ENCODE results near the gene CFAP61. TPM values are rescaled to one million over a fixed set of nuclear protein-coding genes. Genes with fewer than 3 reads are reported as not detected.

CFAP61 gene
- total and polyA plus RNA-seq, 2 experiments from 2014 or later = 0.21 TPM; not detected in 1

GRCh38 chr20:20184149-20184548, 131.8 kb downstream of the CFAP61 start:
- peaks cover 8% of the 10 kb centered on the region for H3K9me3 Mint-ChIP-seq
- ATAC-seq (no peak; the same call in 2 of the 3 replicates), DNase-seq (ENCODE audit: low spot score) (peak; percentile 41)
- H4K20me1 ChIP-seq (replicated peaks; ENCODE audit: insufficient read depth) = no peaks in the 10 kb centered on the region
- peaks cover 2% of the 10 kb centered on the region for H3K27me3 Mint-ChIP-seq (ENCODE audit: insufficient read depth, low read depth, poor library complexity)
- peaks cover 3% of the 10 kb centered on the region; the same call in 1 of the 2 replicates for H3K4me1 ChIP-seq (ENCODE audit: insufficient read depth)
- H3K4me1 Mint-ChIP-seq = 0 out of 3 replicates have a peak, but pooled peaks cover 3% of the 10 kb centered on the region
- no peaks in the 10 kb centered on the region for H3K36me3 ChIP-seq (ENCODE audit: insufficient read depth)
- H3K9me2 ChIP-seq (ENCODE audit: insufficient read depth) = peaks cover 8% of the 10 kb centered on the region; the same call in 1 of the 2 replicates
- no peaks in the 10 kb centered on the region for H3K27me3 ChIP-seq (ENCODE audit: insufficient read depth)
- no peak overlapping the region for H3K27ac Mint-ChIP-seq
- H3F3A ChIP-seq (replicated peaks; ENCODE audit: low read depth) = no peaks in the 10 kb centered on the region
- no peak overlapping the region for H3K4me2 ChIP-seq
- H3K79me2 ChIP-seq (replicated peaks; ENCODE audit: insufficient read depth) = no peaks in the 10 kb centered on the region
- H3K4me3 Mint-ChIP-seq = no peak overlapping the region
- H3K27ac ChIP-seq (ENCODE audit: low read depth) = no peak overlapping the region
- H2AFZ ChIP-seq = no peak overlapping the region
- no peak for TF ChIP-seq CREB1 (CRISPR knock-in tag; IDR thresholded peaks at IDR 0.05; ENCODE audit: low read depth)
- TF ChIP-seq, protein P1, sequence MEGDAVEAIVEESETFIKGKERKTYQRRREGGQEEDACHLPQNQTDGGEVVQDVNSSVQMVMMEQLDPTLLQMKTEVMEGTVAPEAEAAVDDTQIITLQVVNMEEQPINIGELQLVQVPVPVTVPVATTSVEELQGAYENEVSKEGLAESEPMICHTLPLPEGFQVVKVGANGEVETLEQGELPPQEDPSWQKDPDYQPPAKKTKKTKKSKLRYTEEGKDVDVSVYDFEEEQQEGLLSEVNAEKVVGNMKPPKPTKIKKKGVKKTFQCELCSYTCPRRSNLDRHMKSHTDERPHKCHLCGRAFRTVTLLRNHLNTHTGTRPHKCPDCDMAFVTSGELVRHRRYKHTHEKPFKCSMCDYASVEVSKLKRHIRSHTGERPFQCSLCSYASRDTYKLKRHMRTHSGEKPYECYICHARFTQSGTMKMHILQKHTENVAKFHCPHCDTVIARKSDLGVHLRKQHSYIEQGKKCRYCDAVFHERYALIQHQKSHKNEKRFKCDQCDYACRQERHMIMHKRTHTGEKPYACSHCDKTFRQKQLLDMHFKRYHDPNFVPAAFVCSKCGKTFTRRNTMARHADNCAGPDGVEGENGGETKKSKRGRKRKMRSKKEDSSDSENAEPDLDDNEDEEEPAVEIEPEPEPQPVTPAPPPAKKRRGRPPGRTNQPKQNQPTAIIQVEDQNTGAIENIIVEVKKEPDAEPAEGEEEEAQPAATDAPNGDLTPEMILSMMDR (conservative IDR thresholded peaks at IDR 0.05; ENCODE audit: low read depth in 2 of 2) = peak; percentile 69 to 77
- no peak for TF ChIP-seq STAT1 (IDR thresholded peaks at IDR 0.05; ENCODE audit: unreplicated experiment)
- H3K36me3 Mint-ChIP-seq (ENCODE audit: low read depth) = no peaks in the 10 kb centered on the region
- H3K4me3 ChIP-seq = no peak overlapping the region

GRCh38 chr20:20184706-20185105, 132.4 kb downstream of the CFAP61 start:
- Histone ChIP-seq H3K9me2 (ENCODE audit: insufficient read depth) (peaks cover 8% of the 10 kb centered on the region; the same call in 1 of the 2 replicates), H3F3A (replicated peaks; ENCODE audit: low read depth) (no peaks in the 10 kb centered on the region)
- ATAC-seq = no peak
- TF ChIP-seq NANOG (IDR thresholded peaks at IDR 0.05; ENCODE audit: borderline replicate concordance) (no peak), REST (IDR thresholded peaks at IDR 0.05; ENCODE audit: unreplicated experiment) (no peak), STAT1 (IDR thresholded peaks at IDR 0.05; ENCODE audit: unreplicated experiment) (no peak), CREB1 (CRISPR knock-in tag; IDR thresholded peaks at IDR 0.05; ENCODE audit: low read depth) (no peak), EZH2phosphoT487 (IDR thresholded peaks at IDR 0.05; ENCODE audit: unreplicated experiment) (no peak), POLR2AphosphoS5 (IDR thresholded peaks at IDR 0.05; ENCODE audit: low read depth) (no peak), ZNF114 (CRISPR knock-in tag; IDR thresholded peaks at IDR 0.05) (no peak)
- TF ChIP-seq, protein P1 (conservative IDR thresholded peaks at IDR 0.05; ENCODE audit: low read depth in 2 of 2) = no peak

More at GRCh38 chr20:20184706-20185105, 132.4 kb downstream of the CFAP61 start:
- H3K4me1 Mint-ChIP-seq = 0 out of 3 replicates have a peak, but pooled peaks cover 3% of the 10 kb centered on the region
- Histone ChIP-seq H3K79me2 (replicated peaks; ENCODE audit: insufficient read depth) (no peaks in the 10 kb centered on the region), H3K27ac (ENCODE audit: low read depth) (no peak overlapping the region), H3K4me3 (no peak overlapping the region), H3K4me2 (no peak overlapping the region), H3K4me1 (ENCODE audit: insufficient read depth) (peaks cover 3% of the 10 kb centered on the region; the same call in 1 of the 2 replicates), H3K27me3 (ENCODE audit: insufficient read depth) (no peaks in the 10 kb centered on the region), H2AFZ (no peak overlapping the region), H4K20me1 (replicated peaks; ENCODE audit: insufficient read depth) (no peaks in the 10 kb centered on the region), H3K36me3 (ENCODE audit: insufficient read depth) (no peaks in the 10 kb centered on the region)
- H3K4me3 Mint-ChIP-seq = no peak overlapping the region
- H3K36me3 Mint-ChIP-seq (ENCODE audit: low read depth) = no peaks in the 10 kb centered on the region
- no peak overlapping the region for H3K27ac Mint-ChIP-seq
- peaks cover 8% of the 10 kb centered on the region for H3K9me3 Mint-ChIP-seq
- H3K27me3 Mint-ChIP-seq (ENCODE audit: insufficient read depth, low read depth, poor library complexity) = peaks cover 2% of the 10 kb centered on the region
- DNase-seq (ENCODE audit: low spot score) = no peak

Measured in GM23338 (cell line).